ENCODE data around the gene RBMS3. TPM values are rescaled to one million over a fixed set of nuclear protein-coding genes. Genes with fewer than 3 reads are reported as not detected.

RBMS3 gene
- total RNA-seq, 1 experiment from 2014 or later = 7.4 TPM

- no peak overlapping the region for H3K27ac Mint-ChIP-seq (ENCODE audit: unreplicated experiment)
- H3K27me3 Mint-ChIP-seq (ENCODE audit: insufficient read depth, unreplicated experiment) = no peaks in the 10 kb centered on the region
- no TSS peak for BruUV-seq (replicated peaks)
- no peak for DNase-seq
- H3K4me1 ChIP-seq = no peaks in the 10 kb centered on the region
- no peaks in the 10 kb centered on the region for H3K9me3 ChIP-seq
- CTCF ChIA-PET = no interaction called here
- no peak for TF ChIP-seq CTCF (IDR thresholded peaks at IDR 0.05; ENCODE audit: insufficient read depth in 1 of 2, low read depth in 1 of 2, low read length in 1 of 2, severe bottlenecking in 1 of 2, unreplicated experiment in 1 of 2)
- POLR2A ChIA-PET = no interaction called here
- H3K36me3 Mint-ChIP-seq (ENCODE audit: insufficient read depth, unreplicated experiment) = no peaks in the 10 kb centered on the region
- H3K27me3 ChIP-seq (replicated peaks; ENCODE audit: control insufficient read depth, insufficient read depth, low read length) = no peaks in the 10 kb centered on the region
- no peaks in the 10 kb centered on the region for H3K9me3 Mint-ChIP-seq (ENCODE audit: unreplicated experiment)
- no peaks in the 10 kb centered on the region for H3K4me1 Mint-ChIP-seq (ENCODE audit: low read depth, unreplicated experiment)
- intact Hi-C loops (cut with micrococcal nuclease; ENCODE audit: unreplicated experiment) = no loop called here
- H3K4me3 Mint-ChIP-seq (ENCODE audit: unreplicated experiment) = no peak overlapping the region
- H3K36me3 ChIP-seq (ENCODE audit: control insufficient read depth, insufficient read depth, low read length) = no peaks in the 10 kb centered on the region
- H3K4me3 ChIP-seq (ENCODE audit: low read depth, low read length) = no peak overlapping the region
Observed at GRCh38 chr3:29619676-29620075, 338.8 kb downstream of the RBMS3 start.

- Histone ChIP-seq H3K9me3 (no peaks in the 10 kb centered on the region), H3K27me3 (replicated peaks; ENCODE audit: control insufficient read depth, insufficient read depth, low read length) (no peaks in the 10 kb centered on the region), H3K4me3 (ENCODE audit: low read depth, low read length) (no peak overlapping the region), H3K4me1 (no peaks in the 10 kb centered on the region), H3K36me3 (ENCODE audit: control insufficient read depth, insufficient read depth, low read length) (no peaks in the 10 kb centered on the region)
- POLR2A ChIA-PET = no interaction called here
- H3K36me3 Mint-ChIP-seq (ENCODE audit: insufficient read depth, unreplicated experiment) = no peaks in the 10 kb centered on the region
- no peaks in the 10 kb centered on the region for H3K27me3 Mint-ChIP-seq (ENCODE audit: insufficient read depth, unreplicated experiment)
- no TSS peak for BruUV-seq (replicated peaks)
- no peaks in the 10 kb centered on the region for H3K4me1 Mint-ChIP-seq (ENCODE audit: low read depth, unreplicated experiment)
- TF ChIP-seq CTCF (IDR thresholded peaks at IDR 0.05; ENCODE audit: insufficient read depth in 1 of 2, low read depth in 1 of 2, low read length in 1 of 2, severe bottlenecking in 1 of 2, unreplicated experiment in 1 of 2) = no peak
- intact Hi-C loops (cut with micrococcal nuclease; ENCODE audit: unreplicated experiment) = no loop called here
- no peak overlapping the region for H3K4me3 Mint-ChIP-seq (ENCODE audit: unreplicated experiment)
- CTCF ChIA-PET = no interaction called here
- DNase-seq = no peak
- H3K27ac Mint-ChIP-seq (ENCODE audit: unreplicated experiment) = no peak overlapping the region
- H3K9me3 Mint-ChIP-seq (ENCODE audit: unreplicated experiment) = no peaks in the 10 kb centered on the region
Observed at GRCh38 chr3:29627136-29628117, 346.6 kb downstream of the RBMS3 start.

- Mint-ChIP-seq H3K27me3 (ENCODE audit: insufficient read depth, unreplicated experiment) (no peaks in the 10 kb centered on the region), H3K27ac (ENCODE audit: unreplicated experiment) (no peak overlapping the region), H3K9me3 (ENCODE audit: unreplicated experiment) (no peaks in the 10 kb centered on the region), H3K36me3 (ENCODE audit: insufficient read depth, unreplicated experiment) (no peaks in the 10 kb centered on the region), H3K4me3 (ENCODE audit: unreplicated experiment) (no peak overlapping the region), H3K4me1 (ENCODE audit: low read depth, unreplicated experiment) (no peaks in the 10 kb centered on the region)
- no peak for DNase-seq
- H3K36me3 ChIP-seq (ENCODE audit: control insufficient read depth, insufficient read depth, low read length) = no peaks in the 10 kb centered on the region
- no TSS peak for BruUV-seq (replicated peaks)
- ChIA-PET CTCF (interaction anchor here (0.6 kb wide), 1 partner anchor 570 kb away, joined by 3 read pairs; no protein-coding TSS in a partner anchor), POLR2A (no interaction called here)
- TF ChIP-seq CTCF (IDR thresholded peaks at IDR 0.05; ENCODE audit: insufficient read depth in 1 of 2, low read depth in 1 of 2, low read length in 1 of 2, severe bottlenecking in 1 of 2, unreplicated experiment in 1 of 2) = no peak
- intact Hi-C loops (cut with micrococcal nuclease; ENCODE audit: unreplicated experiment) = no loop called here
- H3K4me3 ChIP-seq (ENCODE audit: low read depth, low read length) = no peak overlapping the region
- no peaks in the 10 kb centered on the region for H3K27me3 ChIP-seq (replicated peaks; ENCODE audit: control insufficient read depth, insufficient read depth, low read length)
- H3K9me3 ChIP-seq = no peaks in the 10 kb centered on the region
- no peaks in the 10 kb centered on the region for H3K4me1 ChIP-seq
Observed at GRCh38 chr3:29628795-29629194, 347.9 kb downstream of the RBMS3 start.

Measured in Caco-2 (cell line).